A673 (cell line): ENCODE results near the gene ADGB. TPM values are rescaled to one million over a fixed set of nuclear protein-coding genes. Genes with fewer than 3 reads are reported as not detected.

Experiments used
- BruUV-seq: library from RNA; stranded (reverse); fragments of 400-500 nt; replicated peaks from 2 replicates; lab custom pipeline; 2021; lab: Mats Ljungman, UMichigan
- CTCF ChIA-PET: fragments of 300-600 bp; sonication (Branson Sonifier 250); formaldehyde crosslinking; loops from one replicate; lab custom pipeline; 2022; ENCODE audit warnings: antibody characterized with exemption; lab: Charles Lee
- POLR2A ChIA-PET: fragments of 300-600 bp; sonication (Branson Sonifier 250); formaldehyde crosslinking; loops from one replicate; lab custom pipeline; 2022; ENCODE audit warnings: antibody characterized with exemption; ENCODE audit not compliant: low non-redundant PET; lab: Charles Lee
- DNase-seq: peaks from one replicate; pipeline ENCODE4 v3.0.0-alpha.2; 2015; ENCODE audit warnings: low spot score
- H3K27ac ChIP-seq: fragments of 200-600 bp; sonication (generic); 2 replicates; pipeline ENCODE4 v1.5.1; 2016; ENCODE audit warnings: mixed run types, low read depth, mild to moderate bottlenecking, mixed read lengths, antibody characterized with exemption, low read length; ENCODE audit not compliant: poor library complexity, severe bottlenecking
- H3K27me3 ChIP-seq: fragments of 200-600 bp; sonication (generic); replicated peaks from 2 replicates; pipeline ENCODE4 v1.6.1; 2017; ENCODE audit warnings: mixed run types, low read depth, mild to moderate bottlenecking, mixed read lengths, antibody characterized with exemption, low read length; ENCODE audit not compliant: insufficient read depth, poor library complexity
- H3K36me3 ChIP-seq: fragments of 200-600 bp; sonication (generic); 2 replicates; pipeline ENCODE4 v1.6.1; 2016; ENCODE audit warnings: mixed run types, mild to moderate bottlenecking, mixed read lengths, antibody characterized with exemption, low read length; ENCODE audit not compliant: insufficient read depth, poor library complexity, severe bottlenecking
- H3K4me1 ChIP-seq: fragments of 200-600 bp; sonication (generic); 2 replicates; pipeline ENCODE4 v1.6.1; 2017; ENCODE audit warnings: mixed run types, mild to moderate bottlenecking, mixed read lengths, antibody characterized with exemption, low read length; ENCODE audit not compliant: insufficient read depth, poor library complexity, severe bottlenecking
- H3K4me3 ChIP-seq: fragments of 200-600 bp; sonication (generic); 2 replicates; pipeline ENCODE4 v1.5.1; 2016; ENCODE audit warnings: low read depth, mixed run types, mild to moderate bottlenecking, mixed read lengths, low read length; ENCODE audit not compliant: poor library complexity, severe bottlenecking
- H3K9me3 ChIP-seq: fragments of 200-600 bp; sonication (generic); 2 replicates; pipeline ENCODE4 v1.6.1; 2016; ENCODE audit warnings: mixed run types, low read depth, mild to moderate bottlenecking, mixed read lengths, antibody characterized with exemption, low read length; ENCODE audit not compliant: poor library complexity, severe bottlenecking
- CTCF ChIP-seq: fragments of 300-800, 200-600 bp; sonication (generic); conservative IDR thresholded peaks from 2 replicates; pipeline ENCODE4 v1.5.1; 2017; ENCODE audit warnings: low read depth, mild to moderate bottlenecking, antibody characterized with exemption, low read length, moderate library complexity, mixed read lengths
- EZH2 ChIP-seq: fragments of 200-600 bp; sonication (generic); IDR thresholded peaks from 2 replicates; pipeline ENCODE4 v1.6.1; 2017; ENCODE audit warnings: borderline replicate concordance, low read depth, mild to moderate bottlenecking, mixed read lengths, antibody characterized with exemption, low read length; ENCODE audit not compliant: poor library complexity, severe bottlenecking
- intact Hi-C: fragments of 100-400 bp; cut with micrococcal nuclease; formaldehyde crosslinking; loops from one replicate; pipeline ENCODE4 v1.10.0; 2022; ENCODE audit not compliant: unreplicated experiment
- total RNA-seq: library from RNA; stranded (reverse); gene quantifications from 2 replicates; pipeline ENCODE4 v1.2.3, GENCODE V29; 2021

ADGB gene
- total RNA-seq, 1 experiment from 2014 or later = not detected

GRCh38 chr6:146657432-146657831 is 58.7 kb downstream of the ADGB start:
- ChIA-PET CTCF (no interaction called here), POLR2A (no interaction called here)
- Histone ChIP-seq H3K36me3 (no peaks in the 10 kb centered on the region), H3K27me3 (no peaks in the 10 kb centered on the region), H3K9me3 (no peaks in the 10 kb centered on the region), H3K4me1 (no peaks in the 10 kb centered on the region), H3K4me3 (no peak overlapping the region), H3K27ac (no peak overlapping the region)
- TF ChIP-seq EZH2 (no peak), CTCF (no peak)
- no TSS peak for BruUV-seq
- DNase-seq = no peak
- intact Hi-C loops = no loop called here

GRCh38 chr6:146664871-146665360 is 66.1 kb downstream of the ADGB start:
- H3K4me1 ChIP-seq = no peaks in the 10 kb centered on the region
- no peaks in the 10 kb centered on the region for H3K27me3 ChIP-seq
- no peaks in the 10 kb centered on the region for H3K9me3 ChIP-seq
- no TSS peak for BruUV-seq
- ChIA-PET POLR2A (no interaction called here), CTCF (no interaction called here)
- H3K27ac ChIP-seq = no peak overlapping the region
- H3K4me3 ChIP-seq = no peak overlapping the region
- intact Hi-C loops = no loop called here
- no peak for DNase-seq
- no peaks in the 10 kb centered on the region for H3K36me3 ChIP-seq
- no peak for TF ChIP-seq CTCF
- no peak for TF ChIP-seq EZH2

GRCh38 chr6:146666909-146667308 is 68.1 kb downstream of the ADGB start:
- no peak overlapping the region for H3K4me3 ChIP-seq
- TF ChIP-seq CTCF (no peak), EZH2 (no peak)
- no peak overlapping the region for H3K27ac ChIP-seq
- H3K4me1 ChIP-seq = no peaks in the 10 kb centered on the region
- H3K27me3 ChIP-seq = no peaks in the 10 kb centered on the region
- no TSS peak for BruUV-seq
- no peaks in the 10 kb centered on the region for H3K9me3 ChIP-seq
- ChIA-PET CTCF (no interaction called here), POLR2A (no interaction called here)
- intact Hi-C loops = no loop called here
- no peaks in the 10 kb centered on the region for H3K36me3 ChIP-seq
- DNase-seq = no peak
